ENCODE results near the gene NSG1. TPM values are rescaled to one million over a fixed set of nuclear protein-coding genes. Genes with fewer than 3 reads are reported as not detected.
A peak's percentile ranks its signal among the peaks of the same experiment; 100 is the strongest.

The NSG1 gene
- total and polyA plus RNA-seq, 2 of the 8 experiments (the other 6 are each of a cell fraction or from before 2014, with no cell fraction given): 35.7 to 61.4 TPM

DNA sequence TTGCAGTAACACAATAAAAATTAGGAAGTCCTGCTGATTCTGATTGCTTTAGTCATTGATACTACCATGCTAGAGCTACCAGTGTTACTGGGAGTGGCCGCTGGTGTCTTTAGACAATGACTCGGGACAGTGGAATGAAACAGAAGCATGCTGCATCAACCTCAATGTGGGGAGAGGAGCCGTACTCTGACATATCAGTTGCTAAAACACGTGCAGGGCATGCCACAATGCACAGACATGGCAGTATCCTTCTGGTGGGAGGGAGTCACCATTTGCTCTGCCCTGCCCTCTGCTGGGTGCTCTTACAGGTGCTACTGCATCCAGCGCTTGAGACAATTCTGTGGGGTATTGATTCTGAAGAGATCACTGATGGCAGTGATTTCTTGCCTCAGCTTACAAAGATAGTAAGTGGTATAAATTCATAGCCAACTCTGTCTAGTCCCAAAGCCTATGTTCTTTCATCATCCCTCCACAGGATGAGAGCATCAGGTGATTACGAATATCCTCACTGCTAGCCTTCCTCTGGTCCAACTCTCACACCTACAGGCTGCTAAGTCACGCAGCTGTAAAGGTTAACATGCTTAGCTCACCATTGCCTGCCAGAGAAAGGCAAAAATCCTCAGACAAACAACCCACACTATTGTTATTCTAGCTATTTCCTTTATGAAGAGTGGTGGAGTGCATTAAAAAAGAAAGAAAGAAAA is 43.7 kb downstream of the NSG1 start:
- no peak overlapping the region for H2BK15ac ChIP-seq (ENCODE audit: low read length)
- H3K56ac ChIP-seq (replicated peaks; ENCODE audit: insufficient read length, low read depth, low read length): no peak overlapping the region
- no peak overlapping the region for H2BK12ac ChIP-seq (ENCODE audit: low read depth, low read length)
- H3K9me3 ChIP-seq (ENCODE audit: insufficient read depth in 2 of 2, low read depth in 1 of 2, low read length in 1 of 2): no peaks in the 10 kb centered on the region
- H3K4me3 ChIP-seq (ENCODE audit: extremely low read depth in 1 of 4, insufficient read depth in 2 of 4, low read depth in 3 of 4, low read length in 4 of 4): no peak overlapping the region
- H4K20me1 ChIP-seq (replicated peaks in 1 of 2; ENCODE audit: control insufficient read depth in 1 of 2, insufficient read depth in 2 of 2, low read length in 2 of 2): no peaks in the 10 kb centered on the region
- POLR2A ChIA-PET (ENCODE audit: partially characterized antibody): interaction anchor here (1.9 kb wide), 1 partner anchor 10 kb away, joined by 4 read pairs; no protein-coding TSS in a partner anchor
- H3K9ac ChIP-seq (replicated peaks in 1 of 4; ENCODE audit: extremely low read depth in 1 of 4, low read depth in 3 of 4, low read length in 3 of 4): no peak overlapping the region
- no peaks in the 10 kb centered on the region for H3K36me3 ChIP-seq (ENCODE audit: control insufficient read depth in 2 of 4, insufficient read depth in 4 of 4, low read length in 3 of 4)
- no peak overlapping the region for H4K8ac ChIP-seq (ENCODE audit: extremely low read depth, insufficient read depth, low read length)
- peaks cover 13 to 23% (median 18%) of the 10 kb centered on the region in 4 experiments for H3K4me1 ChIP-seq (replicated peaks in 1 of 4; ENCODE audit: control insufficient read depth in 3 of 4, insufficient read depth in 4 of 4, low read length in 3 of 4)
- DNase-seq (ENCODE audit: low read depth in 1 of 2, low spot score in 2 of 2): peak in 1 of 2 experiments; percentile 74
- H3K23me2 ChIP-seq (ENCODE audit: low read depth, low read length): no peaks in the 10 kb centered on the region; the same call in 1 of the 2 replicates
- H3K14ac ChIP-seq (ENCODE audit: insufficient read length): no peak overlapping the region
- H4K91ac ChIP-seq (replicated peaks; ENCODE audit: insufficient read length, low read length): no peak overlapping the region
- H3K18ac ChIP-seq (ENCODE audit: extremely low read depth, low read length): no peak overlapping the region
- 56% methylated on average over 7 of the region's 7 CpGs; no CpG with 5 or more reads in 1 of the 2 experiments for WGBS, 2 experiments (ENCODE audit: extremely low coverage in 1 of 2, insufficient coverage in 1 of 2, insufficient read length in 1 of 2, insufficient replicate concordance in 2 of 2, low coverage in 1 of 2, low lambda C conversion rate in 2 of 2, missing lambda C conversion rate in 1 of 2)
- no peak overlapping the region for H2BK5ac ChIP-seq (ENCODE audit: low read depth, low read length)
- no peak overlapping the region for H2BK20ac ChIP-seq (ENCODE audit: low read length)
- no peak overlapping the region for H2AFZ ChIP-seq (ENCODE audit: low read length)
- H3K23ac ChIP-seq (ENCODE audit: insufficient read length): no peak overlapping the region
- no peak overlapping the region for H2BK120ac ChIP-seq (replicated peaks; ENCODE audit: low read depth, low read length)
- no peak overlapping the region for H4K5ac ChIP-seq (ENCODE audit: insufficient read length, low read depth, low read length)
- H3K79me1 ChIP-seq (ENCODE audit: low read depth, low read length): no peaks in the 10 kb centered on the region
- H3K4me2 ChIP-seq (ENCODE audit: insufficient read depth in 1 of 2, low read depth in 2 of 2, low read length in 2 of 2): no peak overlapping the region
- H3K27ac ChIP-seq (ENCODE audit: low read depth, low read length): no peak overlapping the region
- FAIRE-seq: peak; percentile 88
- no peaks in the 10 kb centered on the region; a peak in 1 of 7 replicates for H3K27me3 ChIP-seq (replicated peaks in 1 of 4; ENCODE audit: control insufficient read depth in 3 of 4, extremely low read depth in 1 of 4, insufficient read depth in 3 of 4, low read length in 3 of 4)
- no peaks in the 10 kb centered on the region for H3K79me2 ChIP-seq (ENCODE audit: control insufficient read depth in 1 of 2, insufficient read depth in 2 of 2, low read length in 2 of 2)
- H3K4ac ChIP-seq (replicated peaks; ENCODE audit: insufficient read length, low read depth, low read length): no peak overlapping the region
- CTCF ChIA-PET (ENCODE audit: partially characterized antibody): interaction anchor here (0.6 to 3.8 kb wide), 43 partner anchors 10 to 1379 kb away, joined by 3 to 25 read pairs (median 5); no protein-coding TSS in a partner anchor
- H2AK5ac ChIP-seq (ENCODE audit: low read depth, low read length): no peak overlapping the region
- TF ChIP-seq ASH2L (IDR thresholded peaks at IDR 0.05; ENCODE audit: low read length) (no peak), GABPA (IDR thresholded peaks at IDR 0.05; ENCODE audit: borderline replicate concordance, insufficient read depth, low read length) (no peak), NANOG (IDR thresholded peaks at IDR 0.05; ENCODE audit: insufficient read depth, low read depth, low read length, poor library complexity, severe bottlenecking) (no peak), CHD2 (IDR thresholded peaks at IDR 0.05; ENCODE audit: low read length) (no peak), SIN3A (conservative IDR thresholded peaks at IDR 0.05 in 1 of 2, IDR thresholded peaks at IDR 0.05 in 1 of 2; ENCODE audit: low read depth in 1 of 2, low read length in 2 of 2) (peak in 1 of 2 experiments; percentile 91; a peak in 2 of 4 replicates), POLR2AphosphoS5 (IDR thresholded peaks at IDR 0.05; ENCODE audit: low read depth, low read length) (no peak), ATF2 (IDR thresholded peaks at IDR 0.05; ENCODE audit: low read length) (no peak), MAFK (IDR thresholded peaks at IDR 0.05; ENCODE audit: low read depth, low read length) (no peak), CBX5 (IDR thresholded peaks at IDR 0.05; ENCODE audit: low read depth, low read length) (no peak), TBP (IDR thresholded peaks at IDR 0.05; ENCODE audit: low read depth, low read length) (no peak), SP2 (IDR thresholded peaks at IDR 0.05; ENCODE audit: low read length) (no peak)

Measured in H1 (cell line).